DMS 273 (cell line): ENCODE measurements around the gene ZBTB32.
A peak's percentile ranks its signal among the peaks of the same experiment; 100 is the strongest.

Source experiments
- DNase-seq: peaks from one replicate; lab custom pipeline; 2025; ENCODE audit not compliant: unreplicated experiment; lab: John Stamatoyannopoulos, UW

Gene ZBTB32

DNA sequence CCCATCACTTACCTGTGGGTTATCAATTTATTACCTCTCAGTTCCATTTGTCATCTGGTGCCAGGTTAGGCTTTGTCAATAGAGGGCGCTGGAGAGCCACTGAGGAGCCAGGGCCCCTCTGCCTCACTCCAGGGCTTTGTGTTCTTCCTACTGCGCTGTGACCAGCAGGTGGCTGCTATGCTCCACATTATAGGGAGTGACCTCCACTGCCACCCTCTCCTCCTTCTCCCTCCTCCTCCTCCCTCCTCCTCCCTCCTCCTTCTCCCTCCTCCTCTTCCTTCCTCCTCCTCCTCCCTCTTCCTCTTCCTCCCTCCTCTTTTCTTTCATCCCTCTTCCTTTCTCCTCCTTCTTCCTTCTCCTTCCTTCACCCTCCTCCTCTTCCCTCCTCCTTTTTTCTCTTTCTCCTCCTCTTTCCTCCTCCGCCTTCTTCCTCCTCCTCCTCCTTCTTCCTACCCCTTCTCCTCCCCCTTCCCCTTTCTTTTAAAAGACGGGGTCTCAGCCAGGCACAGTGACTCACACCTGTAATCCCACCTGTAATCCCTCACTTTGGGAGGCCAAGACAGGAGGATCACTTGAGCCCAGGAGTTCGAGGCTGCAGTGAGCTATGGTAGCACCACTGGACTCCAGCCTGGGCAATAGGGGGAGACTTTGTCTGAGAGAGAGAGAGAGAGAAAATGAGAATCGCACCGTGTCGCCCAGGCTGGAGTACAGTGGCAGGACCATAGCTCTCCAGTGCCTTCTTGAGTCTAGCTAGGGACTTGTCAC is 10.3 kb upstream of the ZBTB32 start:
- DNase-seq: peak; percentile 94

DNA sequence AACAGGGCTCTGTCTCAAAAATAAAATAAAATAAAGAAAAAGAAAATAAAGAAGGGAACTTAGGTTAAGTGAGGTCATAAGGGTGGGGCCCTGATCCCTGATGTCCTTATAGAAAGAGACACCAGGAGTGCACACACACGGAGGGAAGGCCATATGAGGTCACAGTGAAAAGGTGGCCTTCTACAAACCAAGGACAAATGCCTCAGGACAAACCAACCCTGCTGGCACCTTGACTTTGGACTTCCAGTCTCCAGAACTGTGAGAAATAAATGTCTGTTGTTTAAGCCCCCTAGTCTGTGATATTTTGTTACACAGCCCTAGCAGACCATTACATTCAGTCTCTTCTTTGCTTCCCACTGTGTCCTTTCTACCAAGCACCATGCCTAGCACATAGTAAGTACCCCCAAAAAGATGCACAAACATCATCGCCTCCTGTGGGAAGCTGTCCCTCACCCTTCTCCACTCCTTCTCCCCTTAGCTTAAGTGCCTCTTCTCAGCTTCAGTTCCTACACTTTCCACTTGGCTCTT is 8.4 kb upstream of the ZBTB32 start:
- no peak for DNase-seq

DNA sequence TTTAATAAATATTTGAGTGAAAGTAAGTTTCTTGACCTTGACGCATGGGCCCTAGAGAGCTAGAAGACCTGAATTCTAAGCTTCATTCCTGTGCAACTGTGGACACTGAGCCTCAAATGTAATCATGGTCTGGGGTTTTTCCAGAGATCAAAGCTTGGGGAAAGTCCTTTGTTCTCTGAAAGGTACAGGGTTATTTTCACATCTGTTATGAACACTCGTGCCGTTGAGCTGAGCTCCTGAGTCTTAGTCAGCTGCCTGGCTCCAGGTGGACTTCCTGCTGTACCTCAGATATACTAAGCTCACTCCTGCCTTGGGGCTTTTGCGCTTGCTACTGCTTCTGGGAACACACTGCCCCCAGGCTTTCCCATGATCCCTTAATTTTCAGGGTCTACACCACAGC is 7.5 kb upstream of the ZBTB32 start:
- DNase-seq: no peak

DNA sequence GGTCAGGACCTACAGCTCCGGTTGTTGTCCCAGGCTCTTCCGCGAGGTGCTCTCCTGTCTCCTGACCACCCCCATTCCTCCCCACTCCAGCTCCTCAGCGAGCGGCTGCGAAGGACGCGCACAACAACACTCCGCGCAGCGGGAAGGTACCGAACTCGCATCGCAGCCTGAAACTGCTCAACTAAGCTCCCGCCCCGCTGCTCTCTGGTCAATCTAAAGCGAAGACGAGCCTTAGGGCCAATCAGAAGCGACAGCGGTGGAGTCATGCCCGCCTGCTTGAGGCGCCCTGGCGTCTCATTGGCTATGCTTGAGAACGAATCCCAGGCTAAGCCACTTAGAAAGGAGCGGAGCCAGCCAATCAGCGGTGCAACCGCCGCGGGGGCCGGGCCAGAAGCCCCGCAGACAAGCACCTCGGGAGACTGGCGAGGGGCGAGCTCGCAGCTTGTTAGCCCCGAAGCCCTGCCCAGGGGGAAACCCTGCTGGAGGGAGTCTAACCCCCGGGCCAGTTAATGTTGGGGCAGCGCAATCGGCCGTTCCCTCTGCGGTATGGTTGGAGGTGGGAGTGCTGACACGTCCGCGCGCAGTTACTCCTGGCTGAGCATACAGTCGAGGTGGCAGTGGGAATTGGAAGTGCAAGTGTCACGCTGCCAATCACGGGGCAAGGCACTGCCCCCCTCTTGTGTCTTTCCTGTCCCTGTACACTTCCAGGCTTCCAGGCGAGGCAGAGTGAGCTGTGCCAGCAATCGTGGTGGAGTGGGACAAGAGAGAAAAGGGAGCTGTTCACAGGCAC is 1.9 kb upstream of the ZBTB32 start:
- DNase-seq: peak; percentile 99

DNA sequence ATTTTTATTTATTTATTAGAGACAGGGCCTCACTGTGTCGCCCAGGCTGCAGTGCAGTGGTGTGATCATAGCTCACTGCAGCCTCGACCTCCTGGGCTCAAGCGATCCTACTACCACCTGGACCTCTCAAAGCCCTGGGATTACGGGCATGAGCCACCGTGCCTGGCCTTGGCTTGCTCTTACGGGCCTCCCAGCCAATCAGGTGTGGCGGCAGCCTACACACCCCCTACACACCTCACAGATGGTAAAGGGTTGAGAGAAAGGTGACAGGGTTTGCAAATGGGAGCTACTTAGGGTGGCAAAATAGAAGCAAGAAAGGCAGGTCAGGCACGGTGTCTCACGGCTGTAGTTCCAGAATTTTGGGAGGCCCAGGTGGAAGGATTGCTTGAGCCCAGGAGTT is 1.0 kb upstream of the ZBTB32 start:
- DNase-seq: peak; percentile 21

DNA sequence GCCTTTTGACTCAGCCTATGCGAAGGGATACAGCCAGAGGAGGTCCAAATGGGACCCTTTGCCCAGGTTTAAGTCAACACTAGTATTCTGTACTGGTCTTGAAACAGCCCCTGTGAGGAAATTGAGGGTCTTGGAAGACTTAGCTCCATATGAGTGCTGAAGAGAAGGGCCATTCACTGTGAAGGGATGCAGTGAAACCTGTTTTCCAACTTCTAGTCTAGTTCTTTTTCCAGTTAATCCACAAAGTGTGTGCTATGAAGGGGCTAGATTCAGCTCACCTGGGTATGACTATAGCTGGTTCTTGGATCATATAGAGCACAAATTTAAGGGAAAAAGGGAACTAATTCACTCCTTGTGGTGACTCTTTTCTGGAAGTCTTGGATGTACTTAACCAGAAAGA is 4.0 kb downstream of the ZBTB32 start:
- DNase-seq: no peak

DNA sequence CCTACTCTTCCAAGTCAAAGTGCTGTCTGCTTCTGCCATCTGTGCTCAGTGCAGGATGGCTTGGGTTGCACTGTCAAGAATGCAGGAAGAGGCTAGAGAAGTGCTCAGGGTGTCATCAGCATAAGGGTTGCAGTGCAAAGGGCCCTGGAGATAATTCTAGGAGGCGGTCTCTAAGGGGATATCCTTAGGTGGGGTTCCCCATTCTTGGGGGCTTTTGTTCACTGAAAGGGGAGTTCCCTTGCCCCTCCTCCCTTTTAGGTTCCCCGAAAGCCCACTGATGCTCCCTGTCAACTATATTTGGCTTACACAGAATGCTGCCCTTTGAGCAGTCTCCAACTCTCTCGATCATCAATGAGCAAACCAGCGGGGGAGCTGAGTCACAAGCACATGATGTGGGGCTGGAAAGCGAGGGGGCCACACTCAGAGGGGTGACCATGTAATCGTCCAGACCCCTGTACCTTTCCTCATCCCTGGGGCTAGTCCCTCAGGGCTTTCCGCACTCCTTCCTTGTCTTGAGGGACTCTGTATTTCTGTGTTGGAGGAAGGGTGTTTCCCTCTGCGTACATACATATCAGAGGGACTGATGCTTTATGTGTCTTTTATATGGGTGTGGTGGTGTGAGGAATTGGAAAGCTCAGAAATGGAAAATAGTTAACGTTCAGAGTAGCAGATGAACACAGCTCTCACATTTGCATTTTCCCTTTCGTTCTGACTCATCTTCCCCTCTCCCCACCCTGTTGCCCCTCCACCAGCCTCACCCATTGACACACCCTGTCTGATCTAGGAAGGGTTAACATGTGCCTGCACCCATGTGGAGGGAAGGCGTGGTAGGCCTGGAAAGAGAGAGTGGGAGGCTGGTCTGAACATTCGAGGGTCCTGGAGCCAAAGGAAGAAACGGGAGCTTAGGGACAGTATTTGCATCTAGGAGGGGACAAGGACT is 6.7 kb downstream of the ZBTB32 start:
- no peak for DNase-seq

DNA sequence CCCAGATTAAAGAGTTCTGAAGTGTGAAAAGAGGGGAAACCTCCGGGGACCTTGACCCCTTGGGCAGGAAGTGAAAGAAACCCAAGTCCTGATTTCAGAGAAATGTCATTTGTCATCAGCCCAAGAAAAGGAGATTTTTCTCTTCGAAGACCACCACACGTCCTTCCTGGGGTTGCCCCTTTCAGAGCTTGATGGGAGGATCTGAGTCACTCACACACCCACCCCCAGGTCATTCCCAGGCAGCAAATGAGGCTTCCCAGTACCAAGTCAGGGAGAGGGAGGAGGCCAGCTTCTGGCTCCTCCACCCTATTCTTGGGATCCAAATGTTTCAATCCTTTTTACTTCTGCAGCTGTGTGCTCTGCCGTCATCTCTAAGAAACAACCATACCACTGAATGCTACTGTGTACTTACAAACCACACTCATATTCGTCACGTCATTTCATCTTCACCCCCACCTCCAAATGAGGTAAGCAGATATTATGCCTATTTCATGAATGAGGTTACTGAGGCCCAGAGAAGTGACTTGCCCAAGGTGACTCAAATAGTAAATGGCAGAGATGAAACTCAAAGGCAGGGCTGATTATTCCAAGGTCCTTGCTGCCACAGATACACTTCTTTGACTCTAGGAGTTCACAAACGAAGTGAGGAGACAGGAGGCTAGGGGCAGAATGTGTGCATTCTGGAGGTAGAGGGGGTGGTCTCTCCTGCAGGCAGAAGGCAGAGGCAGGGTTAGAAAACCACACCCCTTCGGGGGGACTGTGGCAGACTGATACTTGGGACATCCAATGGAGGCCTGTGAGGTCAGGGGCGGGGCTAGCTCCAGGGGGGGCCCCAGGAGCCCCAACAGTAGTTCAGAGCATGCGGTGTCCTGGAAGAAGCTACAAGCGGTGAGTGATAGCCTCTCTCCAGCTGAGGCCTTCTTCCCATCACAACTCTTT is 8.5 kb downstream of the ZBTB32 start:
- DNase-seq: no peak

DNA sequence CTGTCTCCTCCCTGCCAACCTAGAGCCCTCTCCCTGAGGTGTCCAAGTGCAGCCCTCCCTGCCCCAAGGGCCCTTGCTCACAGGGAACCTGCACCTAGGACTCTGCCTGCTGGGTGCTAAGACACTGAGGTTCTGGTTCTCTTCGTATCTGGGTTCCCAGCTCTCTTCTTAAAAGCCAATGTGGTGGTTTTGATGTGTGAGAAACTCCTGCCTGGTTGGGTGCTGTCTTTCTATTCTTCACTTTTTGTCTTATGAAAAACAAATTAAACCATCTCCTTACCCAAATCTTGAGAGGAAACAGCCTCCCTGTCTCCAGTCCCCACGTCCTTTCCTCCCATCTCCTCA is 9.1 kb downstream of the ZBTB32 start:
- no peak for DNase-seq

DNA sequence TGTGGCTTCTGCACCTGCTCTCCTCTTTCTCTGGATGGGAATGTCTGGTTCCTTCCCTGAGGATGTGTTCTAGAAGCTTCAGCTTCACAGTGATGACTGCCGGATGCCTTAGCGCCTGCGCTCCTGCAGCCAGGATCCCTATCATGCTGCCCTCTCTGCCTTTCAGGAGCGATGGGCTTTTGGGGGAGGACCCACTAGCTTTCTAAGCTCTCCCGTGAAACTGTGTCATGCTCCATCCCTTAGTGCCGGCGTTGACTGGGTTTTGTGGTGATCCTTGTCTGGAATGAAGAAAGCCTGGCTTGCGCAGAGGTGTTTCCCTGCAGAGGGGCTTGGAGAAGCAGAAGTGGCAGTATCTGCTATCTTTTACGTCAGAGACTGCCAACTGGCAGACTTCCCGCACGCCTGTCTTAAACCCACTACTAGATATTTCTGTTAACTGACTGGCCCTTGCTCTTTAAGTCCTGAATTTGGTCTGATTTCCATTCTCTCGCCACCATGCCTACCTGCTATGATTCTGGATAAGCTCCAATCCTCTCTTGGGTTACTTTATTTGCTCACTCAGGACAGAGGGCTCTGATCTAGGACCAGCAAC is 9.6 kb downstream of the ZBTB32 start:
- no peak for DNase-seq

DNA sequence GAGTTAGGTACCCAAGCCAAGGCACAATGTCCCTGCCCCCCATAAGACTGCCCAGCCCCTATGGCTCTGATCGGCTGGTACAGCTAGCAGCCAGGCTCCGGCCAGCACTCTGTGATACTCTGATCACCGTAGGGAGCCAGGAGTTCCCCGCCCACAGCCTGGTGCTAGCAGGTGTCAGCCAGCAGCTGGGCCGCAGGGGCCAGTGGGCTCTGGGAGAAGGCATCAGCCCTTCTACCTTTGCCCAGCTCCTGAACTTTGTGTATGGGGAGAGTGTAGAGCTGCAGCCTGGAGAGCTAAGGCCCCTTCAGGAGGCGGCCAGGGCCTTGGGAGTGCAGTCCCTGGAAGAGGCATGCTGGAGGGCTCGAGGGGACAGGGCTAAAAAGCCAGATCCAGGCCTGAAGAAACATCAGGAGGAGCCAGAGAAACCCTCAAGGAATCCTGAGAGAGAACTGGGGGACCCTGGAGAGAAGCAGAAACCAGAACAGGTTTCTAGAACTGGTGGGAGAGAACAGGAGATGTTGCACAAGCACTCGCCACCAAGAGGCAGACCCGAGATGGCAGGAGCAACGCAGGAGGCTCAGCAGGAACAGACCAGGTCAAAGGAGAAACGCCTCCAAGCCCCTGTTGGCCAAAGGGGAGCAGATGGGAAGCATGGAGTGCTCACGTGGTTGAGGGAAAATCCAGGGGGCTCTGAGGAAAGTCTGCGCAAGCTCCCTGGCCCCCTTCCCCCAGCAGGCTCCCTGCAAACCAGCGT is 10.4 kb downstream of the ZBTB32 start:
- DNase-seq: peak; percentile 36

DNA sequence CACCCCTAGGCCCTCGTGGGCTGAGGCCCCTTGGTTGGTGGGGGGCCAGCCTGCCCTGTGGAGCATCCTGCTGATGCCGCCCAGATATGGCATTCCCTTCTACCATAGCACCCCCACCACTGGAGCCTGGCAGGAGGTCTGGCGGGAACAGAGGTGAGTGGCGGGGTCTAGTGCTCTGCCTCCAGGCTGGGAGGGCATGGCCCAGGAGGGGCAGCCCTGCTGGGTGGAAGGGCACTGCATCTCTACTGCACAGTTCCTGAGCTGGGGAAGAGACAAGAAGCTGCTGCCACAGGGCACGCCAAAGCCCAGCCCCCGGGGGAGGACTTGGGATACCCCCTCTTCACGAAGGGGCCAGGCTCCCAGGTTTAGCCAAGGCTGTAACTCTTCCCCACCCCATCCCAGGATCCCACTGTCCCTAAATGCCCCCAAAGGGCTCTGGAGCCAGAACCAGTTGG is 11.0 kb downstream of the ZBTB32 start:
- DNase-seq: no peak

DNA sequence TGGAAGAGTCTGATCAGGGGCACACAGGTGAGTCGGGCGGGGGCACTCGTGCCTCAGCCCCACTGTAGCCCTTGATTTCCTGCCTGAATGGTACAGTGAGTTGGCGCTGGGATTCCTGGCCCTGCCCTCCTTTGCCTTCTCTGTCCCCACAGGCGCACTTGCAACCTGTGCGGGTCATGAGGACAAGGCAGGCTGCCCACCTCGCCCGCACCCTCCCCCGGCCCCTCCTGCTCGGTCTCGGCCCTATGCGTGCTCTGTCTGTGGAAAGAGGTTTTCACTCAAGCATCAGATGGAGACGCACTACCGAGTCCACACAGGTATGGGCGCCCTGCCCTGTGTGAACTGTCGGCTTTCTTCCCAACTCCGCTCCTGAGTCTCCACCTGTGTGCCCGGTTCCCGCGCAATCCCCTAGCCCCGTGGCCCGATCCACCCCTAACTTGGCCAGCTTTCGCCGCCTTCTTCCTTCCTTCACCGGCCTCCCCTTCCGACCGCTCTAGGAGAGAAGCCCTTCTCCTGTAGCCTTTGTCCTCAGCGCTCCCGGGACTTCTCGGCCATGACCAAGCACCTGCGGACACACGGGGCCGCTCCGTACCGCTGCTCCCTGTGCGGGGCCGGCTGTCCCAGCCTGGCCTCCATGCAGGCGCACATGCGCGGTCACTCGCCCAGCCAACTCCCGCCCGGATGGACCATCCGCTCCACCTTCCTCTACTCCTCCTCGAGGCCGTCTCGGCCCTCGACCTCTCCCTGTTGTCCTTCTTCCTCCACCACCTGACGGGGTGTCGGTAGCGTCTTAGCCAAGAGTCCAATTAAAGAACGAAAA is 11.8 kb downstream of the ZBTB32 start:
- no peak for DNase-seq

DNA sequence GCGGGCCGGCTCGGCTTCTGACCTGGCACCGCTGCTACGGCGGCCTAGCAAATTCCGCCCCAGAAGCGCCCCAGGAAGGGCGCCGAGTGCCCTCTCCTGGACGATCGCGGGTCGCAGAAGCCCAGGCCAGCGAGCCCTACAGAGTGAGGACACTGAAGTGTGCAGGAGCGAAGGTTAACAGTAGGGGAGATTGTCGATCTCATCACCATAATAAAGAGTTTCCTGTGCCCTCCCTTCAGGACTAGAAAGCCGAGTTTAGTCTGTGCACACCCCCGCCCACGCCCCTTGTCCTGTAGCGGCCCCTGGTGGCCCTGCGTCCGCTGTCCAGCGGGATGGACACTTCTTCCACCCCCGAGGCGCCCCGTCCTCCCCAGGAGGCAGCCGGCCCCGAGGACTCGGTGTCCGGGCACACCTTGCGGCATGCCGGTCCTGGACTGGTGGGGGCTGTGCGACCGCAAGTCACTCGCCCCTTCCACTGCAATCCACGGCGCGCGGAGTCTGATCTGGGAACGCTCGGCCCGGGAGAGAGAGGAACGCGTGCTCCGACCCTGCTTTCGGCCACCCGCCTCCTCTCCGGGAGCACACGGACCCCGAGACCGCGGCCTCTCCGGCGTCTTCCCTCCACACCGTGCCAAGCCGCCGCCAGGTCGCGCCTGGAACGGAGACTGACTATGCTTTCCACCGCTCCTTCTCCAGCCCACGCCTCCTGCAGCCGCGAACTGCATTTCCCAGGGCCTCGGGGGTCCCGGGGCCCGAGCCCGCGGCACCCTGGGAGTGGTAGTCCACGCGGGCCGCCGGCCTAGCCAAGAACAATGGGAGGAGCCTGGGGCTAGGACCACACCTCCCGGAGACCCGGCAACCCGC is 12.7 kb downstream of the ZBTB32 start:
- DNase-seq: peak; percentile 99

DNA sequence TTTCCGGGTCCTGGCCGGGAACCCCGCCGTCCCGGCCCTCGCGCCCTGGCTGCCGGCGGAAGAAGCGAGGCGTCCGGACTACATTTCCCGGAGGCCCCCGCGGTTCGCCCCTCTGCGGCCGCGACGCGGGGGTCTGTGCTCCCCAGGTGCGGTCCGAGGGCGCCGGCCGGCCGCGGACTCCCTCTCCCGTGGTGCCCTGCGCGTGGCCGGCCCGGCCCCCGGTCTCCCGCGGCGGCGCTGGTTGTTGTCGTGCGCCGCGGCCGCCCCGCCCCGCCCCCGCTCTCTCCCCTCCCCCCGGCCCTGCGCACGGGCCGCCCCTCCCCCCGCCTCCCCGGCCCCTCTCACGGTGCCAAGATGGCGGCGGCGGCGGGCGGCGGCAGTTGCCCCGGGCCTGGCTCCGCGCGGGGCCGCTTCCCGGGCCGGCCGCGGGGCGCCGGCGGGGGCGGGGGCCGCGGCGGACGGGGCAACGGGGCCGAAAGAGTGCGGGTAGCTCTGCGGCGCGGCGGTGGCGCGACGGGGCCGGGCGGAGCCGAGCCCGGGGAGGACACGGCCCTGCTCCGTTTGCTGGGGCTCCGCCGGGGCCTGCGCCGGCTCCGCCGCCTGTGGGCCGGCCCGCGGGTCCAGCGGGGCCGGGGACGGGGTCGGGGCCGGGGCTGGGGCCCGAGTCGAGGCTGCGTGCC is 13.4 kb downstream of the ZBTB32 start, which contains the start of gene KMT2B:
Gene KMT2B (plus strand): TSS at position 339 of the 680 bp plus-strand sequence. CDS start 16 bp downstream, at position 355.
- DNase-seq: no peak

DNA sequence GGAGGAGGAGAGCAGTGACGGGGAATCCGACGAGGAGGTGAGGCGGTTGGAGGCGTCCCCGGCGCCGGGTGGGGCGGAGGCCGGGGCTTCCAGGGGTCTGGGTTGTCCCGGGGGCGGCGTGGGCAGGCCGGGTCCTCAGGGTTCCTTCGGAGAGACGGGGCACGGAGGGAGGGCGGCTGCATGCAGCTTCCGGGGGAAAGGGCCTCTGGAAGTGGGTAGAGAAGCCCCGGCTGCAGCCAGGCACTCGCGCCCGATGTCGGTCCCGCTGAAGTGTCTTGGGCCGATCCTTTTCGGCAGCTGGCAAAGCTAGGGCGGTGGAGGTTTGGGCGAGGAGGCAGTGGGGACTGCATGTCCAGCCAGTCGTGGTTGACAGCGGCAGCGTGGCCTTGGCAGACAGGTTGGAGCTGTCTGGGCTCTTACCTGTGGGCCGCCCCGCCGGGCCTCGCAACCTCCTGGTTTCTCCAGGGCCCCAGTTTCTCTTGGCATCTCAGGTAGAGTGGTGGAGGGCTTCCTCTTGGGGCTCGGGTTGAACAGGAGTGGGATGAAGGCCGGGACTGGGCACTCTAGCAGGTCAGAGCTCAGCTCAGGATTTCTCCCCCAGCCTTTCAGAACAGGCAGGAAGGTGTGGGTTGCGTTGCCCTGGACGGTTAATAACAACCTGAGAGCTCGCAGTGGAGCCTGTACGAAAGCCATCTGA is 14.1 kb downstream of the ZBTB32 start:
- peak; percentile 58 for DNase-seq
